CD4-positive, alpha-beta T cell (primary cell): ENCODE measurements around the gene ANKRD13D. TPM values are rescaled to one million over a fixed set of nuclear protein-coding genes. Genes with fewer than 3 reads are reported as not detected.

Experiments
- ATAC-seq: fragments of 200-7000 bp; cut with Tn5 transposase; one replicate; pipeline ENCODE4 v1.10.0; 2022; ENCODE audit warnings: mild to moderate bottlenecking; ENCODE audit not compliant: poor library complexity
- CTCF ChIA-PET: fragments of 350-600 bp; sonication (Branson Sonifier 250); formaldehyde crosslinking; loops from one replicate; lab custom pipeline; 2021; ENCODE audit warnings: antibody characterized with exemption, inconsistent platforms; lab: Charles Lee
- POLR2A ChIA-PET: fragments of 350-600 bp; sonication (Branson Sonifier 250); formaldehyde crosslinking; loops from one replicate; lab custom pipeline; 2021; ENCODE audit warnings: antibody characterized with exemption, inconsistent platforms; lab: Charles Lee
- DNase-seq, 14 experiments: peaks; one replicate each; pipeline ENCODE4 v3.0.0-alpha.2; 2013 to 2020; ENCODE audit warnings: mixed read lengths in 2 of 14
- H3K27ac ChIP-seq, 2 donors: one replicate each; pipeline versions ENCODE4 v1.5.1 to v1.7.0; 2013; ENCODE audit warnings: low read length in 2 of 2, low read depth in 1 of 2, mild to moderate bottlenecking in 1 of 2
- H3K27me3 ChIP-seq, 2 experiments: 1 replicate in 1 of 2; 2 replicates in 1 of 2; pipeline versions ENCODE4 v1.6.1 to v1.7.0; 2013; ENCODE audit warnings: low read length in 2 of 2, control low read depth in 1 of 2, mild to moderate bottlenecking in 1 of 2, moderate library complexity in 1 of 2; ENCODE audit not compliant: insufficient read depth in 2 of 2, control insufficient read depth in 1 of 2
- H3K36me3 ChIP-seq: one replicate; pipeline ENCODE4 v1.6.1; 2013; ENCODE audit warnings: low read length, control low read depth; ENCODE audit not compliant: insufficient read depth
- H3K4me1 ChIP-seq: one replicate; pipeline ENCODE4 v1.6.1; 2013; ENCODE audit warnings: low read length, control low read depth; ENCODE audit not compliant: insufficient read depth
- H3K4me3 ChIP-seq: one replicate; pipeline ENCODE4 v1.5.1; 2013; ENCODE audit warnings: mild to moderate bottlenecking, low read length, moderate library complexity
- H3K9me3 ChIP-seq, 2 experiments: 1 replicate in 1 of 2; 2 replicates in 1 of 2; pipeline versions ENCODE4 v1.6.1 to v1.7.0; 2013; ENCODE audit warnings: low read length in 2 of 2, mild to moderate bottlenecking in 2 of 2, control low read depth in 1 of 2, moderate library complexity in 1 of 2; ENCODE audit not compliant: control insufficient read depth in 1 of 2, insufficient read depth in 1 of 2
- H3K27ac Mint-ChIP-seq: one replicate; pipeline ENCODE4 v1.8.0; 2020; ENCODE audit warnings: mixed read lengths
- H3K27me3 Mint-ChIP-seq: one replicate; pipeline ENCODE4 v1.8.0; 2021; ENCODE audit warnings: mixed read lengths
- H3K36me3 Mint-ChIP-seq: one replicate; pipeline ENCODE4 v1.8.0; 2021; ENCODE audit warnings: low read depth, mixed read lengths
- H3K4me1 Mint-ChIP-seq: one replicate; pipeline ENCODE4 v1.8.0; 2021; ENCODE audit warnings: low read depth, mixed read lengths
- H3K4me3 Mint-ChIP-seq: one replicate; pipeline ENCODE4 v1.8.0; 2020; ENCODE audit warnings: mild to moderate bottlenecking, mixed read lengths
- H3K9me3 Mint-ChIP-seq: one replicate; pipeline ENCODE4 v1.8.0; 2020; ENCODE audit warnings: mixed read lengths
- CTCF ChIP-seq: fragments of 200-600 bp; IDR thresholded peaks from one replicate; pipeline ENCODE4 v1.8.0; 2022; ENCODE audit warnings: antibody characterized with exemption, mild to moderate bottlenecking
- intact Hi-C, 2 experiments: fragments of 100-400 bp; cut with DNase I in 1 of 2; cut with micrococcal nuclease in 1 of 2; formaldehyde crosslinking; loops; one replicate each; pipeline versions ENCODE4 v1.15.1 to v1.9.0; 2023 to 2025; cut with DNase I, micrococcal nuclease
- total RNA-seq, 174 experiments: library from RNA in 2 of 174; stranded (reverse) in 2 of 174; gene quantifications; one replicate each; pipeline ENCODE4 v1.2.3 and lab custom pipeline; 2021 to 2026

ANKRD13D gene
- total RNA-seq, 2 experiments from 2014 or later: 160 to 161 TPM

GRCh38 chr11:67283481-67283963, 5.6 kb upstream of the ANKRD13D start:
- no peaks in the 10 kb centered on the region for H3K9me3 ChIP-seq
- CTCF ChIA-PET: no interaction called here
- peak in 2 of 14 experiments; percentile 40 to 55 for DNase-seq
- Mint-ChIP-seq H3K4me3 (no peak overlapping the region), H3K4me1 (peaks cover 39% of the 10 kb centered on the region), H3K9me3 (no peaks in the 10 kb centered on the region), H3K27ac (peak overlapping the region; percentile 90), H3K27me3 (no peaks in the 10 kb centered on the region), H3K36me3 (peaks cover 96% of the 10 kb centered on the region)
- POLR2A ChIA-PET: interaction anchor here (0.9 to 4.6 kb wide), 4 partner anchors 12 to 667 kb away, joined by 3 to 37 read pairs (median 6); partner anchors contain the start of gene RBM14
- H3K36me3 ChIP-seq: peaks cover 87% of the 10 kb centered on the region
- TF ChIP-seq CTCF: no peak
- H3K27ac ChIP-seq: peak overlapping the region; percentile 41 to 97
- H3K4me3 ChIP-seq: no peak overlapping the region
- H3K4me1 ChIP-seq: peaks cover 100% of the 10 kb centered on the region
- no peaks in the 10 kb centered on the region for H3K27me3 ChIP-seq
- intact Hi-C loops: loop anchor here in 1 of 2 experiments (10.0 kb wide), 1 partner anchor 201 kb away; the partner anchor contains the start of gene AIP
- ATAC-seq: no peak

- Histone ChIP-seq H3K4me1 (peaks cover 92% of the 10 kb centered on the region), H3K4me3 (no peak overlapping the region), H3K36me3 (peaks cover 74% of the 10 kb centered on the region), H3K9me3 (no peaks in the 10 kb centered on the region), H3K27me3 (no peaks in the 10 kb centered on the region), H3K27ac (peak overlapping the region in 1 of 2 donors; percentile 35)
- Mint-ChIP-seq H3K27ac (peak overlapping the region; percentile 90), H3K27me3 (no peaks in the 10 kb centered on the region), H3K36me3 (peaks cover 88% of the 10 kb centered on the region), H3K9me3 (no peaks in the 10 kb centered on the region), H3K4me1 (peaks cover 33% of the 10 kb centered on the region), H3K4me3 (no peak overlapping the region)
- ATAC-seq (no peak), DNase-seq (peak in 3 of 14 experiments; percentile 3 to 49 (median 35))
- no peak for TF ChIP-seq CTCF
- ChIA-PET POLR2A (interaction anchor here (2.0 to 5.5 kb wide), 3 partner anchors 7 to 17 kb away, joined by 6 to 191 read pairs (median 37); no protein-coding TSS in a partner anchor), CTCF (no interaction called here)
- intact Hi-C loops: loop anchor here in 1 of 2 experiments (10.0 kb wide), 1 partner anchor 200 kb away; the partner anchor contains the start of gene AIP
These were observed 4.1 kb upstream of the ANKRD13D start for GRCh38 chr11:67284811-67285540.

GRCh38 chr11:67285541-67286498, 3.3 kb upstream of the ANKRD13D start:
- Mint-ChIP-seq H3K4me3 (peak overlapping the region; percentile 83), H3K4me1 (peaks cover 38% of the 10 kb centered on the region), H3K27me3 (no peaks in the 10 kb centered on the region), H3K27ac (peak overlapping the region; percentile 90), H3K36me3 (peaks cover 86% of the 10 kb centered on the region), H3K9me3 (no peaks in the 10 kb centered on the region)
- Histone ChIP-seq H3K27ac (peak overlapping the region; percentile 90 to 95), H3K36me3 (peaks cover 74% of the 10 kb centered on the region), H3K4me3 (no peak overlapping the region), H3K27me3 (no peaks in the 10 kb centered on the region), H3K9me3 (no peaks in the 10 kb centered on the region), H3K4me1 (peaks cover 92% of the 10 kb centered on the region)
- TF ChIP-seq CTCF: no peak
- intact Hi-C loops: loop anchor here in 1 of 2 experiments (10.0 kb wide), 1 partner anchor 199 kb away; the partner anchor contains the start of gene AIP
- CTCF ChIA-PET: interaction anchor here (1.0 to 4.5 kb wide), 3 partner anchors 11 to 31 kb away, joined by 3 to 38 read pairs (median 22); no protein-coding TSS in a partner anchor
- DNase-seq (peak in 8 of 14 experiments; percentile 36 to 71 (median 54)), ATAC-seq (peak; percentile 12)
- POLR2A ChIA-PET: interaction anchor here (1.0 to 5.5 kb wide), 5 partner anchors 8 to 46 kb away, joined by 4 to 191 read pairs (median 54); partner anchors contain the start of genes GRK2 and SSH3
